ENCODE results near the gene NBEAL2. TPM values are rescaled to one million over a fixed set of nuclear protein-coding genes. Genes with fewer than 3 reads are reported as not detected.

The NBEAL2 gene
- total and polyA plus RNA-seq, 10 of the 15 experiments (the other 5 are each of a cell fraction or from before 2014, with no cell fraction given) = 0.07 to 127 (median 29.4) TPM

GRCh38 chr3:46998121-46998851 lies 18.8 kb downstream of the NBEAL2 start (continued):
- TF ChIP-seq NKRF (conservative IDR thresholded peaks at IDR 0.05) (no peak), MYB (IDR thresholded peaks at IDR 0.05; ENCODE audit: borderline replicate concordance, low read depth, low read length) (no peak), HDGF (IDR thresholded peaks at IDR 0.05) (peak; percentile 89; the same call in 1 of the 2 replicates), SPI1 (IDR thresholded peaks at IDR 0.05; ENCODE audit: borderline replicate concordance, insufficient read depth, low read depth, low read length) (no peak), ZZZ3 (IDR thresholded peaks at IDR 0.05; ENCODE audit: control insufficient read depth, insufficient read length, low read depth) (no peak), E4F1 (IDR thresholded peaks at IDR 0.05; ENCODE audit: borderline replicate concordance, partially characterized antibody) (no peak), ZBTB33 (IDR thresholded peaks at IDR 0.05) (no peak), FOXM1 (IDR thresholded peaks at IDR 0.05; ENCODE audit: low read depth, low read length) (no peak), BCL11A (IDR thresholded peaks at IDR 0.05; ENCODE audit: low read depth, low read length) (no peak), ZNF384 (IDR thresholded peaks at IDR 0.05; ENCODE audit: borderline replicate concordance, low read depth, low read length) (no peak), EED (IDR thresholded peaks at IDR 0.05; ENCODE audit: low read depth) (0 out of 2 replicates have a peak, but pooled peaks have one; percentile 15), RCOR1 (conservative IDR thresholded peaks at IDR 0.05; ENCODE audit: low read depth, low read length) (no peak), STAT3 (IDR thresholded peaks at IDR 0.05; ENCODE audit: low read depth, low read length) (no peak), EP300 (IDR thresholded peaks at IDR 0.05; ENCODE audit: borderline replicate concordance in 1 of 2, control insufficient read depth in 1 of 2, low read depth in 2 of 2, low read length in 2 of 2) (no peak)
- TF ChIP-seq, protein P1, sequence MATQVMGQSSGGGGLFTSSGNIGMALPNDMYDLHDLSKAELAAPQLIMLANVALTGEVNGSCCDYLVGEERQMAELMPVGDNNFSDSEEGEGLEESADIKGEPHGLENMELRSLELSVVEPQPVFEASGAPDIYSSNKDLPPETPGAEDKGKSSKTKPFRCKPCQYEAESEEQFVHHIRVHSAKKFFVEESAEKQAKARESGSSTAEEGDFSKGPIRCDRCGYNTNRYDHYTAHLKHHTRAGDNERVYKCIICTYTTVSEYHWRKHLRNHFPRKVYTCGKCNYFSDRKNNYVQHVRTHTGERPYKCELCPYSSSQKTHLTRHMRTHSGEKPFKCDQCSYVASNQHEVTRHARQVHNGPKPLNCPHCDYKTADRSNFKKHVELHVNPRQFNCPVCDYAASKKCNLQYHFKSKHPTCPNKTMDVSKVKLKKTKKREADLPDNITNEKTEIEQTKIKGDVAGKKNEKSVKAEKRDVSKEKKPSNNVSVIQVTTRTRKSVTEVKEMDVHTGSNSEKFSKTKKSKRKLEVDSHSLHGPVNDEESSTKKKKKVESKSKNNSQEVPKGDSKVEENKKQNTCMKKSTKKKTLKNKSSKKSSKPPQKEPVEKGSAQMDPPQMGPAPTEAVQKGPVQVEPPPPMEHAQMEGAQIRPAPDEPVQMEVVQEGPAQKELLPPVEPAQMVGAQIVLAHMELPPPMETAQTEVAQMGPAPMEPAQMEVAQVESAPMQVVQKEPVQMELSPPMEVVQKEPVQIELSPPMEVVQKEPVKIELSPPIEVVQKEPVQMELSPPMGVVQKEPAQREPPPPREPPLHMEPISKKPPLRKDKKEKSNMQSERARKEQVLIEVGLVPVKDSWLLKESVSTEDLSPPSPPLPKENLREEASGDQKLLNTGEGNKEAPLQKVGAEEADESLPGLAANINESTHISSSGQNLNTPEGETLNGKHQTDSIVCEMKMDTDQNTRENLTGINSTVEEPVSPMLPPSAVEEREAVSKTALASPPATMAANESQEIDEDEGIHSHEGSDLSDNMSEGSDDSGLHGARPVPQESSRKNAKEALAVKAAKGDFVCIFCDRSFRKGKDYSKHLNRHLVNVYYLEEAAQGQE (IDR thresholded peaks at IDR 0.05; ENCODE audit: low read depth, low read length) = no peak
- TF ChIP-seq, protein P2, sequence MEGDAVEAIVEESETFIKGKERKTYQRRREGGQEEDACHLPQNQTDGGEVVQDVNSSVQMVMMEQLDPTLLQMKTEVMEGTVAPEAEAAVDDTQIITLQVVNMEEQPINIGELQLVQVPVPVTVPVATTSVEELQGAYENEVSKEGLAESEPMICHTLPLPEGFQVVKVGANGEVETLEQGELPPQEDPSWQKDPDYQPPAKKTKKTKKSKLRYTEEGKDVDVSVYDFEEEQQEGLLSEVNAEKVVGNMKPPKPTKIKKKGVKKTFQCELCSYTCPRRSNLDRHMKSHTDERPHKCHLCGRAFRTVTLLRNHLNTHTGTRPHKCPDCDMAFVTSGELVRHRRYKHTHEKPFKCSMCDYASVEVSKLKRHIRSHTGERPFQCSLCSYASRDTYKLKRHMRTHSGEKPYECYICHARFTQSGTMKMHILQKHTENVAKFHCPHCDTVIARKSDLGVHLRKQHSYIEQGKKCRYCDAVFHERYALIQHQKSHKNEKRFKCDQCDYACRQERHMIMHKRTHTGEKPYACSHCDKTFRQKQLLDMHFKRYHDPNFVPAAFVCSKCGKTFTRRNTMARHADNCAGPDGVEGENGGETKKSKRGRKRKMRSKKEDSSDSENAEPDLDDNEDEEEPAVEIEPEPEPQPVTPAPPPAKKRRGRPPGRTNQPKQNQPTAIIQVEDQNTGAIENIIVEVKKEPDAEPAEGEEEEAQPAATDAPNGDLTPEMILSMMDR (IDR thresholded peaks at IDR 0.05 in 2 of 3, conservative IDR thresholded peaks at IDR 0.05 in 1 of 3; ENCODE audit: control insufficient read depth in 2 of 3, extremely low read depth in 1 of 3, insufficient read depth in 1 of 3, low read depth in 3 of 3, low read length in 3 of 3) = peak; percentile 83 to 91 (median 86)

Measured in GM12878 (cell line).